H1 (cell line): ENCODE results near the gene CBLC. TPM values are rescaled to one million over a fixed set of nuclear protein-coding genes. Genes with fewer than 3 reads are reported as not detected.

Source experiments
- CTCF ChIA-PET: fragments of 300-600 bp; sonication (Branson Sonifier 250); formaldehyde crosslinking; loops from one replicate; lab custom pipeline; 2021; ENCODE audit not compliant: partially characterized antibody; lab: Charles Lee
- POLR2A ChIA-PET: fragments of 300-600 bp; sonication (Branson Sonifier 250); formaldehyde crosslinking; loops from one replicate; lab custom pipeline; 2021; ENCODE audit warnings: inconsistent platforms; ENCODE audit not compliant: partially characterized antibody; lab: Charles Lee
- DNase-seq, 2 experiments: peaks; one replicate each; pipeline versions ENCODE4 v3.0.0 to v3.0.0-alpha.2; 2010 to 2022; ENCODE audit warnings: low spot score in 2 of 2, low read depth in 1 of 2, mixed read lengths in 1 of 2
- FAIRE-seq: peaks from 2 replicates; lab custom pipeline; 2011; peaks lifted over from hg19 to GRCh38; lab: Jason Lieb, UNC
- H2AFZ ChIP-seq: 2 replicates; pipeline ENCODE4 v1.8.1; 2012; ENCODE audit warnings: low read length, inconsistent platforms
- H2AK5ac ChIP-seq: 2 replicates; pipeline ENCODE4 v1.6.1; 2013; ENCODE audit warnings: low read depth, low read length
- H2BK120ac ChIP-seq: replicated peaks from 2 replicates; pipeline ENCODE3; 2013; ENCODE audit warnings: low read depth, low read length, inconsistent platforms
- H2BK12ac ChIP-seq: 2 replicates; pipeline ENCODE4 v1.6.1; 2013; ENCODE audit warnings: low read depth, low read length
- H2BK15ac ChIP-seq: 2 replicates; pipeline ENCODE4 v1.6.1; 2013; ENCODE audit warnings: low read length
- H2BK20ac ChIP-seq: 2 replicates; pipeline ENCODE4 v1.6.1; 2013; ENCODE audit warnings: low read length
- H2BK5ac ChIP-seq: 2 replicates; pipeline ENCODE4 v1.6.1; 2013; ENCODE audit warnings: low read depth, low read length
- H3K14ac ChIP-seq: 2 replicates; pipeline ENCODE4 v1.6.1; 2013; ENCODE audit warnings: inconsistent platforms; ENCODE audit not compliant: insufficient read length
- H3K18ac ChIP-seq: 2 replicates; pipeline ENCODE4 v1.6.1; 2013; ENCODE audit warnings: low read length; ENCODE audit errors: extremely low read depth
- H3K23ac ChIP-seq: 2 replicates; pipeline ENCODE4 v1.6.1; 2013; ENCODE audit warnings: inconsistent platforms; ENCODE audit not compliant: insufficient read length
- H3K23me2 ChIP-seq: 2 replicates; pipeline ENCODE4 v1.6.1; 2013; ENCODE audit warnings: low read depth, low read length
- H3K27ac ChIP-seq: 2 replicates; pipeline ENCODE4 v1.6.1; 2011; ENCODE audit warnings: low read depth, low read length, inconsistent platforms
- H3K27me3 ChIP-seq, 4 experiments: replicated peaks in 1 of 4; 1 replicate in 1 of 4; 2 replicates in 3 of 4; pipeline versions ENCODE4 v1.6.1 to v1.8.1; 2011 to 2013; ENCODE audit warnings: low read length in 3 of 4, mild to moderate bottlenecking in 3 of 4, inconsistent platforms in 2 of 4, mixed read lengths in 2 of 4, moderate library complexity in 1 of 4; ENCODE audit not compliant: control insufficient read depth in 3 of 4, insufficient read depth in 3 of 4; ENCODE audit errors: extremely low read depth in 1 of 4
- H3K36me3 ChIP-seq, 4 experiments: 2 replicates each; pipeline versions ENCODE4 v1.6.1 to v1.8.1; 2011 to 2013; ENCODE audit warnings: mild to moderate bottlenecking in 4 of 4, low read length in 3 of 4, moderate library complexity in 2 of 4, control low read depth in 1 of 4, inconsistent platforms in 1 of 4; ENCODE audit not compliant: insufficient read depth in 4 of 4, control insufficient read depth in 2 of 4
- H3K4ac ChIP-seq: replicated peaks from 2 replicates; pipeline ENCODE3; 2013; ENCODE audit warnings: low read length, low read depth, mixed read lengths, inconsistent platforms; ENCODE audit not compliant: insufficient read length
- H3K4me1 ChIP-seq, 4 experiments: replicated peaks in 1 of 4; 1 replicate in 1 of 4; 2 replicates in 3 of 4; pipeline versions ENCODE4 v1.6.1 to v1.8.1; 2011 to 2013; ENCODE audit warnings: low read length in 3 of 4, inconsistent platforms in 2 of 4, mixed read lengths in 1 of 4; ENCODE audit not compliant: insufficient read depth in 4 of 4, control insufficient read depth in 3 of 4
- H3K4me2 ChIP-seq, 2 experiments: 2 replicates each; pipeline versions ENCODE4 v1.6.1 to v1.8.1; 2011 to 2013; ENCODE audit warnings: low read depth in 2 of 2, low read length in 2 of 2, control low read depth in 1 of 2, inconsistent platforms in 1 of 2, mild to moderate bottlenecking in 1 of 2; ENCODE audit not compliant: insufficient read depth in 1 of 2
- H3K4me3 ChIP-seq, 4 experiments: fragments of 200-600, 300-600 bp in 1 of 4; sonication (generic), shearing (Covaris generic), sonication (Bioruptor Twin) in 1 of 4; 2 replicates each; pipeline versions ENCODE4 v1.5.1 to v1.8.1; 2011 to 2016; ENCODE audit warnings: low read length in 4 of 4, low read depth in 3 of 4, control low read depth in 2 of 4, inconsistent platforms in 2 of 4, mild to moderate bottlenecking in 2 of 4, mixed read lengths in 1 of 4, moderate library complexity in 1 of 4; ENCODE audit not compliant: insufficient read depth in 2 of 4; ENCODE audit errors: extremely low read depth in 1 of 4
- H3K56ac ChIP-seq: replicated peaks from 2 replicates; pipeline ENCODE3; 2013; ENCODE audit warnings: low read depth, mild to moderate bottlenecking, mixed read lengths, low read length, inconsistent platforms; ENCODE audit not compliant: insufficient read length
- H3K79me1 ChIP-seq: 2 replicates; pipeline ENCODE4 v1.6.1; 2013; ENCODE audit warnings: low read depth, low read length, control low read depth
- H3K79me2 ChIP-seq, 2 experiments: 2 replicates each; pipeline versions ENCODE4 v1.6.1 to v1.8.1; 2012 to 2013; ENCODE audit warnings: low read length in 2 of 2, mild to moderate bottlenecking in 2 of 2, inconsistent platforms in 1 of 2; ENCODE audit not compliant: insufficient read depth in 2 of 2, control insufficient read depth in 1 of 2
- H3K9ac ChIP-seq, 4 experiments: replicated peaks in 1 of 4; 1 replicate in 1 of 4; 2 replicates in 3 of 4; pipeline versions ENCODE4 v1.6.1 to v1.8.1; 2011 to 2013; ENCODE audit warnings: low read depth in 3 of 4, low read length in 3 of 4, control low read depth in 2 of 4, mild to moderate bottlenecking in 2 of 4, moderate library complexity in 2 of 4, inconsistent platforms in 1 of 4; ENCODE audit errors: extremely low read depth in 1 of 4
- H3K9me3 ChIP-seq, 2 experiments: 2 replicates each; pipeline versions ENCODE4 v1.6.1 to v1.8.1; 2012 to 2013; ENCODE audit warnings: mild to moderate bottlenecking in 2 of 2, moderate library complexity in 2 of 2, control low read depth in 1 of 2, inconsistent platforms in 1 of 2, low read depth in 1 of 2, low read length in 1 of 2, mixed read lengths in 1 of 2; ENCODE audit not compliant: insufficient read depth in 2 of 2
- H4K20me1 ChIP-seq, 2 experiments: replicated peaks in 1 of 2; 2 replicates each; pipeline versions ENCODE3 to v1.8.1; 2011 to 2013; ENCODE audit warnings: inconsistent platforms in 2 of 2, low read length in 2 of 2, mild to moderate bottlenecking in 1 of 2; ENCODE audit not compliant: insufficient read depth in 2 of 2, control insufficient read depth in 1 of 2
- H4K5ac ChIP-seq: 2 replicates; pipeline ENCODE4 v1.6.1; 2013; ENCODE audit warnings: low read length, low read depth, mixed read lengths, inconsistent platforms; ENCODE audit not compliant: insufficient read length
- H4K8ac ChIP-seq: 2 replicates; pipeline ENCODE4 v1.8.0; 2013; ENCODE audit warnings: mild to moderate bottlenecking, moderate library complexity, low read length, inconsistent platforms; ENCODE audit not compliant: insufficient read depth; ENCODE audit errors: extremely low read depth
- H4K91ac ChIP-seq: replicated peaks from 2 replicates; pipeline ENCODE3; 2013; ENCODE audit warnings: low read length, mixed read lengths, inconsistent platforms; ENCODE audit not compliant: insufficient read length
- BCL11A ChIP-seq, 2 experiments: IDR thresholded peaks; one replicate each; pipeline ENCODE4 v1.6.1; 2011; ENCODE audit warnings: low read depth in 2 of 2, low read length in 2 of 2, mild to moderate bottlenecking in 2 of 2
- BRCA1 ChIP-seq: IDR thresholded peaks from 2 replicates; pipeline ENCODE4 v1.6.1; 2012; ENCODE audit warnings: low read depth, low read length, improper control_type of control experiment
- CBX5 ChIP-seq: fragments of 300-800, 300-1000 bp; sonication (generic); IDR thresholded peaks from 2 replicates; pipeline ENCODE4 v1.7.1; 2016; ENCODE audit warnings: antibody characterized with exemption, low read length, low read depth
- EGR1 ChIP-seq: IDR thresholded peaks from 2 replicates; pipeline ENCODE4 v1.6.1; 2011; ENCODE audit warnings: low read depth, low read length, borderline replicate concordance
- EP300 ChIP-seq, 2 experiments: IDR thresholded peaks; 1 replicate in 1 of 2; 2 replicates in 1 of 2; pipeline ENCODE4 v1.6.1; 2011 to 2012; ENCODE audit warnings: low read depth in 2 of 2, low read length in 2 of 2, mild to moderate bottlenecking in 2 of 2, borderline replicate concordance in 1 of 2, inconsistent platforms in 1 of 2, moderate library complexity in 1 of 2
- JUN ChIP-seq: IDR thresholded peaks from 2 replicates; pipeline ENCODE4 v1.6.1; 2011; ENCODE audit warnings: low read depth, mild to moderate bottlenecking, improper control_type of control experiment, low read length
- MAX ChIP-seq: IDR thresholded peaks from 2 replicates; pipeline ENCODE4 v1.6.1; 2012; ENCODE audit warnings: inconsistent platforms
- NANOG ChIP-seq: IDR thresholded peaks from 2 replicates; pipeline ENCODE4 v1.6.1; 2011; ENCODE audit warnings: low read length, low read depth, mild to moderate bottlenecking, inconsistent platforms; ENCODE audit not compliant: insufficient read depth, poor library complexity, severe bottlenecking
- TCF12 ChIP-seq: IDR thresholded peaks from 2 replicates; pipeline ENCODE4 v1.6.1; 2011; ENCODE audit warnings: low read depth, mild to moderate bottlenecking, low read length
- TEAD4 ChIP-seq: IDR thresholded peaks from 2 replicates; pipeline ENCODE4 v1.6.1; 2012; ENCODE audit warnings: low read depth, low read length, inconsistent platforms, mixed read lengths
- WGBS, 2 experiments: shearing (Covaris generic) in 1 of 2; methylation state at CpG; one replicate each; pipeline versions ENCODE4 v1.1.6 to v1.1.7; 2013 to 2015; ENCODE audit warnings: low lambda C conversion rate in 2 of 2, mixed read lengths in 2 of 2, inconsistent platforms in 1 of 2, low coverage in 1 of 2, missing lambda C conversion rate in 1 of 2; ENCODE audit not compliant: insufficient replicate concordance in 2 of 2, insufficient coverage in 1 of 2, insufficient read length in 1 of 2; ENCODE audit errors: extremely low coverage in 1 of 2, missing lambda C conversion rate in 1 of 2; 5-methylcytosine and 5-hydroxymethylcytosine counted together
- polyA plus RNA-seq, 7 experiments: library from polyadenylated mRNA; depleted of rRNA in 3 of 7; stranded (reverse) in 5 of 7; unstranded in 2 of 7; fragments of >200 nt in 5 of 7; fragments of 200-250 nt in 2 of 7; gene quantifications; 1 replicate in 5 of 7; 2 replicates in 1 of 7; 4 replicates in 1 of 7; pipeline versions ENCODE4 v1.2.1 to v1.2.3, GENCODE V29; 2011 to 2013; ENCODE audit warnings: missing spikeins in 2 of 7, mixed read lengths in 2 of 7
- total RNA-seq: library from RNA; stranded (reverse); fragmentation: NEBNext Ultra II Directional; extraction: Animal tissue kit (Norgen Biotek cat#: 25700); gene quantifications from 2 replicates; pipeline ENCODE4 v1.2.1, GENCODE V29; 2021

The CBLC gene
- total and polyA plus RNA-seq, 2 of the 8 experiments (the other 6 are each of a cell fraction or from before 2014, with no cell fraction given), result 17.4 to 35.7 TPM

- Histone ChIP-seq H3K4me3 (peak overlapping the region; percentile 42 to 66 (median 54)), H2BK120ac (no peak overlapping the region), H4K8ac (peak overlapping the region; percentile 7; the same call in 1 of the 2 replicates), H4K20me1 (peaks cover 0 to 6% of the 10 kb centered on the region in 2 experiments), H3K27ac (no peak overlapping the region), H3K36me3 (no peaks in the 10 kb centered on the region), H2AFZ (no peak overlapping the region), H4K91ac (no peak overlapping the region), H3K27me3 (peaks cover 26 to 46% (median 42%) of the 10 kb centered on the region in 4 experiments), H3K79me1 (no peaks in the 10 kb centered on the region), H3K79me2 (no peaks in the 10 kb centered on the region), H2AK5ac (no peak overlapping the region), H3K4me1 (peaks cover 12 to 38% (median 17%) of the 10 kb centered on the region in 4 experiments), H3K23ac (no peak overlapping the region), H2BK5ac (peak overlapping the region; percentile 39; the same call in 1 of the 2 replicates), H3K4ac (no peak overlapping the region), H3K4me2 (peak overlapping the region; percentile 81 to 100), H3K18ac (peak overlapping the region; percentile 83; the same call in 1 of the 2 replicates), H3K9me3 (no peaks in the 10 kb centered on the region), H3K56ac (no peak overlapping the region), H2BK15ac (peak overlapping the region; percentile 95; the same call in 1 of the 2 replicates), H2BK20ac (no peak overlapping the region), H3K23me2 (peaks cover 29% of the 10 kb centered on the region), H2BK12ac (peak overlapping the region; percentile 90; the same call in 1 of the 2 replicates), H3K14ac (no peak overlapping the region), H4K5ac (no peak overlapping the region), H3K9ac (0 out of 7 replicates have a peak overlapping the region, but pooled peaks of 2 of the 4 experiments have one; percentile 1 to 24)
- ChIA-PET POLR2A (interaction anchor here (0.6 to 2.5 kb wide), 8 partner anchors 13 to 75 kb away, joined by 3 to 7 read pairs (median 4); partner anchors contain the start of gene BCAM), CTCF (interaction anchor here (0.5 to 2.5 kb wide), 19 partner anchors 8 to 411 kb away, joined by 3 to 34 read pairs (median 4); no protein-coding TSS in a partner anchor)
- DNase-seq (peak in 1 of 2 experiments; percentile 77), FAIRE-seq (no peak)
- 1% methylated on average over 50 of the region's 68 CpGs; no CpG with 5 or more reads in 1 of the 2 experiments for WGBS, 2 experiments
- TF ChIP-seq CBX5, result no peak
- TF ChIP-seq TCF12, result no peak
- no peak for TF ChIP-seq BCL11A (IDR thresholded peaks at IDR 0.05; ENCODE audit: low read depth in 2 of 2, low read length in 2 of 2)
- TF ChIP-seq MAX, result peak; percentile 78
- TF ChIP-seq EP300 (IDR thresholded peaks at IDR 0.05; ENCODE audit: borderline replicate concordance in 1 of 2, low read depth in 2 of 2, low read length in 2 of 2), result no peak
- no peak for TF ChIP-seq EGR1
- no peak for TF ChIP-seq JUN
- peak; percentile 21 for TF ChIP-seq NANOG
- TF ChIP-seq TEAD4, result 0 out of 2 replicates have a peak, but pooled peaks have one; percentile 2
- no peak for TF ChIP-seq BRCA1
Observed at GRCh38 chr19:44757735-44758505, 19.8 kb upstream of the CBLC start.
